ENCODE data around the gene TRIM74.
"Not testable (repeated sequence)": the region's sequence is repeated elsewhere in the genome, so short reads cannot be mapped to it uniquely, and the experiment has no call there.

The TRIM74 gene

DNA sequence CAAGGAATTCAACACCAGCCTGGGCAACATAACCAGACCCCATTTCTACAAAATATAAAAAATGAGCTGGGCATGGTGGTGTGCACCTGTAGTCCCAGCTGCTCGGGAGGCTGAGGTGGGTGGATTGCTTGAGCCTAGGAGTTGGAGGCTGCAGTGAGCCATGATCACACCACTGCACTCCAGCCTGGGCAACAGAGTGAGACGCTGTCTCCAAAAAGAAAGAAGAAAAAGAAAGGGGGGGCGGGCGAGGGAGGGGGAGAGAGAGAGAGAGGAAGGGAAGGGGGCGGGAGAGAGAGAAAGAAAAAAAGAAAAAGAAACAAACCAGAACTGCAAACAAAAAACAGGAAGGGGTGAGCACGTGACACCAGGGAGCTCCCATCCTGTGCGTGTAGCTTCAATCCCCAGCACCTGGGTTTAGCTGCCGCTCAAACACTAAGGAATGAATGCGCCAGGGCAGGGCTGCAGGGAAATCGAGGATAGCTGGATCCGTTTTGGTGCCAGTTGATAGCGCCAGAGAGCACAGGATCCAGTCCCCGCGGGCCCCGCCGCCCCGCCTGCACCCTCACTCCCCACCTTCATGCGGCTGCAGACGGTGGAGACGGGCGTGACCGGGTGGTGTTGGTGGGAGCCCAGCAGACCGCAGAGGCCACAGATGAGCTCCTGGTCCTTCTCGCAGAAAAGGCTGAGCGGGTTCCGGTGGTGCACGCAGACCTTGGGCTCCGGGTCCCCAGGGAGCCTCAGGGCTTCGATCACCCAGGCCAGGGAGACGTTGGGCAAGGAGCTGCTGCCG, 3.9 kb downstream of the TRIM74 start:
- in situ Hi-C loops (cut with HindIII; ENCODE audit: low sequenced_read_pairs); H3K4me3 ChIP-seq (ENCODE audit: low read depth, low read length); DNase-seq (ENCODE audit: low read depth): not testable (repeated sequence)

DNA sequence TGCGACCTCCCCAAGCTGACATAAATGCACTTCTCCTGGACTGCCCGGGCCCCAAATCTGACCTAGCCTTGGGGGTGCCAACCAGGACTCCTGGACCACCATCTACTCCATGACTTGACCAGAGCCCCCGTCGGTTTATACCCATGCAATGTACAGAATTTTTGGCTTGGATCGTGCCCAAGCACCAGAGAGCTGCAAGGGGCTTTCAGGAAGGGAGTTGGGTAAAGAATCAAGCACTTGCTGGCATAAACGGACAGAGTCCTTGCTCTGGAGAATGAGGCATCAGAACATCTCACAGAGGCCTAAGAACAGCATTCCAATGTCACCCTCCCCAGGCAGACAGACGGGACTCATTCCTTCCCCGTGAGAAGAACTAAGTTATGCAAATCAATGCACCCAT, 6.2 kb downstream of the TRIM74 start:
- in situ Hi-C loops (cut with HindIII; ENCODE audit: low sequenced_read_pairs); H3K4me3 ChIP-seq (ENCODE audit: low read depth, low read length); DNase-seq (ENCODE audit: low read depth): not testable (repeated sequence)

DNA sequence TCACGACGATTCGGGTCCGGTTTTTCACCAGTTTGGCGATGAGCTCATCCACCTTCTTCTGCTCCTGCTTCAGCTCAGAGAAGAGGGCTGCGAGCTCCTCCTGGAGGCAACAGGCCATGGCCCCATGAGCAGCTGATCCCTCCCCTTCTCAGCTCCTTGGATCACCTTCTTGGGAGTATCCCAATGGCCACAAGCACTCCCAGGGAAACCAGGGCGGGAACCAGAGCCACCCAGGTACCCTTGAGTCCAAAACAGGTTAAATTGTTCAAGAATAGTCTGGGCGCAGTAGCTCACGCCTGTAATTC, 8.0 kb downstream of the TRIM74 start:
- in situ Hi-C loops (cut with HindIII; ENCODE audit: low sequenced_read_pairs); H3K4me3 ChIP-seq (ENCODE audit: low read depth, low read length); DNase-seq (ENCODE audit: low read depth): not testable (repeated sequence)

DNA sequence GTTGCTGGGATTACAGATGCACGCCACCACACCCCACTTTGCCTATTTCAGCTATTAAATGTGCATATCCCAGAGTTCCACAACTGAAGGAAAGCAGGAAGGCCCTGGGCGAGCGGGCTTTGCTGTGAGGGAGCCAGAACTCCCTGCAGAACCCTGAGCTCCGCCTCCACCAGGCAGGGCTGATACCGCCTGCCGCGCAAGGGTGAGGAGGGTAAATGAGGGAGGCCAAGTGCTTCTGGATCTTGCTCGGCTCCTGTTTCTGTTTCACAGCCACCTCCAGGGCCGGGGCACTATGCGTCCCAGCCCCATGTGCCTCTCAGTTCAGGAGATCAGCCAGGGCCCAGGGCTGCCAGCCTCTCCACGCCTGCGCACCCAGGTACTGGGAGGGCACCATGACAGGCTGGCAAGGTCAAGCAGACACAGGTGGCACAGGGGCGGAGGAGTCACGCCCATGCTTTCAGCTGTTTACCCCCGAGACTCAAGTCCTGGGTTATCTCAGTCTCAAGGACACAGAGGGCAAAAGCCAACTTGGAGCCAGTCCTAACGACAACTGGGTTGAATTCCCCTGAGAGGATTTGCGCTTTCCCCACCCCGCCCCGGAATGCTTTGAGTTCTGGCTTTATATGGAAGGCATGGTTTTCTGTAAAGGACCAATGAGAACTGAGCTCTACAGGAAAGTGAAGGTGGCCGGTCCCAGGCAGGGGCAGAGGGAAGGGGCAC, 8.5 kb downstream of the TRIM74 start:
- DNase-seq (ENCODE audit: low read depth); in situ Hi-C loops (cut with HindIII; ENCODE audit: low sequenced_read_pairs); H3K4me3 ChIP-seq (ENCODE audit: low read depth, low read length): not testable (repeated sequence)

DNA sequence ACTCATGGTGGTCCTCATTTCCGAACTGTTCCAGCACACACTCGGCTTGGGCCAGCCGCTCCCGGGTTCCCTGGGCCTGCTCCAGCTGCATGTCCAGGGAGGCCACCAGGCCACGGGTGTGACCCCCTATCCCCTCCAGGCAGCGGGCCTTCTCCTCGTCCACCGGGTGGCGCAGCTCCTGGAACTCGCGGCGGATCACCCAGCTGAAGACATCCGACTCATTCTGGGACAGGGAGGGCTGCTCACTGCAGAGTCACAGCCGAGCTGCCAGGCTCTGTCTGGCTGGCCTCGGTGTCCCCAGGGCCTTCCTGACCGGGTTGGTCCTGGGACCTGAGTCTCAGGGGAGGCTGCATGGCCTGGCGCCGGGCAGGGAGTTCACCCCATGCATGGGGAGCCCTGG, 9.2 kb downstream of the TRIM74 start:
- DNase-seq (ENCODE audit: low read depth); H3K4me3 ChIP-seq (ENCODE audit: low read depth, low read length); in situ Hi-C loops (cut with HindIII; ENCODE audit: low sequenced_read_pairs): not testable (repeated sequence)

DNA sequence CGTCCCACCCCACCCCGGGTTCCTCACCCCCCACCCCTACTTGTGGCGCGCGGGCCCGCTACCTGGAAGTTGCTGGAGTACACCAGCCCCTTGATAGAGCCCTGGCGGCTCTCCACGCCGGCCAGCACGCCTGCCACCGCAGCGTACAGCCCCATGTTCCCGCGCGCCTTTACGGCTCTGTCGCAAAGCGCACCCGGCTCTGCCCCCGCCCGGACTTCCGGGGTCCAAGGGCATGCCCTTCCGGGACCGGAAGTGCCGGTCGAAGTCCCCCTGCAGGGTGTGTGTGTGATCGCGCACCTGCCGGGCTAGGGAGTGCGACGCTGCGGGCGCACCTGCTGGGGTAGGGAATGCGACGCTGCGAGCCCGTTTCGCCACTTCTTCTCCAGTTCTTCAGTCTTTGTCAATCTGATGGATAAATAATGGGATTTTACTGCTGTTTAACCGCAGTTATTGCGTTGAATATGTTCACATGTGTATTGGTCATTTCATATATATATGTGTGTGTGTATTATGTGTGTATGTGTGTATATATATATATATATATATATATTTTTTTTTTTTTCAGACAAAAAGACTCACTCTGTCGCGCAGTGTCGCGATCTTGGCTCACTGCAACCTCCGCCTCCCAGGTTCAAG, 14.6 kb downstream of the TRIM74 start:
- in situ Hi-C loops (cut with HindIII; ENCODE audit: low sequenced_read_pairs); DNase-seq (ENCODE audit: low read depth): not testable (repeated sequence)
- peak overlapping the region; percentile 24 for H3K4me3 ChIP-seq (ENCODE audit: low read depth, low read length)

DNA sequence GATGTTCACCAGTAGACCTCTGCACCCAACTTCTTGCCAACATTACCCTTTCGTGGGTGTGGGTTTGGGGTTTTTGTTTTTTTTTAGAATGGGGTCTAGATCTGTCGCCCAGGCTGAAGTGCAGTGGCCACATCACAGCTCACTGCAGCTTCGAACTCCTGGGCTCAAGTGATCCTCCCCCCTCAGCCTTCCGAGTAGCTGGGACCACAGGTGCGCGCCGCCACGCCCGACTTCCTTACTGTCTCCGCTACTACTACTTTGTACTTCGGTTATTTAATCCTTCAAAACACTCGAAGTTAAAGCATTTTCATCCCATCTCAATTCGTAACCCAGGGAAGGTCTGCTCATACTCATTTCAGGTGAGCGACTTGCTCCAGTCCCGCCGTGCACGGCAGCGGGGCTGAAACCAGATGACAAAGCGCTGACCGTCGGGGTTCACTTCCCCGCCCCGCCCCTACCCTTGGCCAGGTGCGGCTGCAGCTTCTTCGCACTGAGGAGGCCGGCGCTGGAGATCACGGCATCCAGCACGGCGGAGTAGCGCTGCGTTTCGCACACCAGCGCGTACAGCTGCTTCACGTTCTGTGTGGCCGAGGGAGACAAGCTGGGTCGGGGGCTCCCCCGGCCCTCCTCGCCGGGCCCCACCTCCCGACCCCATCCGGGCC, 15.2 kb downstream of the TRIM74 start:
- DNase-seq (ENCODE audit: low read depth); in situ Hi-C loops (cut with HindIII; ENCODE audit: low sequenced_read_pairs): not testable (repeated sequence)
- peak overlapping the region; percentile 15 for H3K4me3 ChIP-seq (ENCODE audit: low read depth, low read length)

DNA sequence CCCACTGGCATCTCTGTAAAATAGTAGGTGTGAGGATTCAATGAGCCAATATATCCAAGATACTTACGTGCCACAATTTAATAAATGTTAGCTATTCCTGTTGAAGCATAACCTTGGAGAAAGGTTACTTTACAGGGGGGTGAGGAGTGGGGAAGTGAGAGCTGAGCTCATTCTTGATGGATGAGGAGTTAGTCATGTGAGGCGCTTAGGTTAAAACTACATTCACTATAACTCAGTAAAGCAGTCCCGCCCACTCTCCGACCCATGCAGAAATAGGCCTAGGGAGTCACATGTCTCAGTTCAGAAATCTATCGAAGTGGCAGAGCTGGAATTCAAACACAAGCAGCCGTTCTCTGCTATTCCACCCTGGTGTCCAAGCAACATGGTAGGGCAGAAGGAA, 18.8 kb downstream of the TRIM74 start:
- in situ Hi-C loops (cut with HindIII; ENCODE audit: low sequenced_read_pairs); H3K4me3 ChIP-seq (ENCODE audit: low read depth, low read length); DNase-seq (ENCODE audit: low read depth): not testable (repeated sequence)

DNA sequence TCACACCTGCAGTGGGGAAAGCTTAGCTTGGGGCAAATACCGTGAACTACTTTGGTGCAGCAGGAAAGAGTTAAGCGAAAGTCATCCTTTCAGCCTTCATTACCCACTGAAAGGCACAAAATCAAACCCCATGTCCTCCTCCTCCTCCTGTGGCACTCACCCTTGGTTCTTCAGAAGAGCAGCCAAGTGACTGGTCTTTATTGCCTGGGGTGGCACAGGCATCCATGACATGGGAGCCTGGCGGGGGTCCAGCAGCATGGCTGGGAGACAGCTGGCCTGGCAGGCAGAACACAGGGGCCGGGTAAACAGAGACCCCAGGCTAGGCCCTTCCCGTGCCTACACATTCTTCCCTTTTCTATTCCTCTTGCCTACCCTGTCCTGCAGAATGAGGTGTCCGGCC, 19.6 kb downstream of the TRIM74 start:
- H3K4me3 ChIP-seq (ENCODE audit: low read depth, low read length); DNase-seq (ENCODE audit: low read depth); in situ Hi-C loops (cut with HindIII; ENCODE audit: low sequenced_read_pairs): not testable (repeated sequence)

DNA sequence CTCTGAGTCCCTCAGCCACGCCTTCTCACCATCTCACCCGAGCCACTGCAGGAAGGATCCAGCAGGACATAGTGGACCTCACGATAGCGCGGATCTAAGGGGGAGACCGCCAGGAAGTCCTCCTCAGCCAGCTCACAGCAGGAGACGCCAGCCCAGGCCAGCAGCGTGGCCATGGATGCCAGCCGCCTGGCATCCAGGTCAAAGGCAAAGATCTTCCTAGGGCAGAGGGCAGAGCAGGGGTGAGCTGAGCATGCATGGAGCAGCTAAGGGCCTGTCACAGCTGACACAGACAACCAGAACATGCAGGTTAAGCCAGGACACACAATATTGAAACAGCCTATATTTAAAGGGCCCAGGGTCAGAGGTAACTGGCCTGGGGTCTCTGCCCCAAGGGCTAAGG, 20.0 kb downstream of the TRIM74 start:
- in situ Hi-C loops (cut with HindIII; ENCODE audit: low sequenced_read_pairs); H3K4me3 ChIP-seq (ENCODE audit: low read depth, low read length); DNase-seq (ENCODE audit: low read depth): not testable (repeated sequence)

DNA sequence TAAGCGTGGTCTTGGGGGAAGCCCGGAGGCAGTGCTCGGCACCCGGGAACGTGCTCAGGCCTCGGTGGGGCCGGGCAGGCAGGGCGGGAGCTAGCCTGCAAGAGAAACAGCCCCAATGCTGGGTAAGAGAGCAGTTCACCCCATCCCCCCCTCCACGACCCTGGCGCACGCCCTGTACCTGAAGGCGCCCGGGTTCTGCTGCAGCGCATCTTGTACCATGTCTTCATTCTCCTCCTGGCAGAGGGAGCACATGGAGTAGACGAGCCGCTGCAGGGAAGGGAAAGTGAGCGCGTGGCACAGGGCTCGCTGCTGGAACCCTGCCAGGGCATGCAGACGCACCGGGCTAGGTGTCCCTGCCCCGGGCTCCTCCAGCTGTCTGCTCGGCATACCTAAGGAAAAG, 20.6 kb downstream of the TRIM74 start:
- DNase-seq (ENCODE audit: low read depth); H3K4me3 ChIP-seq (ENCODE audit: low read depth, low read length); in situ Hi-C loops (cut with HindIII; ENCODE audit: low sequenced_read_pairs): not testable (repeated sequence)

DNA sequence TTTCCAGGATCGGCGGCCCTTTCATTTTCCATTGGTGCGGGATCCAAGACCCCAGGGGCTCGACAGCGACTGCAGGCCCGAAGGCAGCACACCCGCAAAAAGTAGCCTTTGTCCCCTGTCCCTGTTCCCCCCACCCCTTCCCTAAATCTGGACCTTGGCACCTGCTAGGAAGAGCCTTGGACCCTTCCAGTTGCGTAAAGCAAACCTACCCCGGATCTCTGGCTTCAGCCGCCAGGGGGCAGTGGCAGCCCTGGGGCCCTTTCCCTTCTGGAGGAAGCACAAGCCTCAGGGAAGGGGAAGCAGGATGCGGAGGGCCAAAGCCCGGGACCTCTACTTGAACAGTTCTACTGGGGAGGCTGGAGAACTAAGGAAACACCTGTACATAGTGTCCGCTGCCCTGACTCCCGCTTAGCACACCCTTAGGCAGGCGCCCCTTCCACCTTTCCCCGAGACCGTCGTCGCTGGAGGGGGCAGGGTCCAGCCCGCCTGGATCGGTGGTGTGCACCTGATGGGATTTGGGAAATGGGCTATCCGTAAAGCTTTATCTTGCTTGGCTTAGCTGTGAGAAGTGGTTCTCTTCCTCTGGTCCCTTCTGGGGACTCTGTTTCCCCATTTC, 23.0 kb downstream of the TRIM74 start:
- DNase-seq (ENCODE audit: low read depth); H3K4me3 ChIP-seq (ENCODE audit: low read depth, low read length); in situ Hi-C loops (cut with HindIII; ENCODE audit: low sequenced_read_pairs): not testable (repeated sequence)

DNA sequence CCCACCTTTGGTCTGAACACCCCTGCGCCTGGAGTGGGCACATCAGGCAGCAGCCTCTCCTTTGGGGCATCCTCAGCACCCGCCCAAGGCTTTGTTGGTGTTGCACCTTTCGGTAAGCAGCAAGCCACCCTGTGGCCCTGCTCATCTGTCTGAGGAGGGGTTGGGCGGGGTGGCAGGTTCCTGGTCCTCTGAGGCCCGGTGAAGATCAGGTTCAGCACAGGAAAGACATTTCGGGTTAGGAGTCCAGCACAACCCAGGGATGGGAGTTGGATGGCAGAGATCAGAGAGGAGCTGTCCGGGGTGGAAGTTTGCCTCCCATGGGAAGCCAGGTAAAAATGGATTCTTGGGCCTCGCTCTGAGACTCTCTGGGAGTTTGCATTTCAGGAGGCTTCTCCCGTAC, 23.7 kb downstream of the TRIM74 start:
- H3K4me3 ChIP-seq (ENCODE audit: low read depth, low read length); DNase-seq (ENCODE audit: low read depth); in situ Hi-C loops (cut with HindIII; ENCODE audit: low sequenced_read_pairs): not testable (repeated sequence)

DNA sequence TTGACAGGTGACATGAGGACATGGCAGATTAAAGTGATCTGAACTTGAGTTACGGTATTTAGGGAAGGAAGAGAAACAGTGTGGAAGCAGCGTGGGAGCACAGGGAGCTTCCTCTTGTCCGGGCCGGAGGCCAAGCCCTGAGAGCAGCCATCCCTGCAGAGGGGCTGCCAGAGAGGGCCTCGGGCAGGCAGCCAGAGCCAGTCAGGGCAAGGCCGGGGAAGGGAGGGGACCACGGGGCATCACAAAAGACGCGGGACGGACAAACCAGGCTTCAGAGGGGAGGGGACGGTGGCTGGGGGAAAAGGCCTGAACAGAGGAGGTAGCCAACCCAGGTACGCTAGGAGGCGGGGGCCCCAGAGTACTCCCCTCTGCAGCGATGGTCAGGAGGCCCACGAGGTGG, 24.3 kb downstream of the TRIM74 start:
- DNase-seq (ENCODE audit: low read depth); H3K4me3 ChIP-seq (ENCODE audit: low read depth, low read length); in situ Hi-C loops (cut with HindIII; ENCODE audit: low sequenced_read_pairs): not testable (repeated sequence)

DNA sequence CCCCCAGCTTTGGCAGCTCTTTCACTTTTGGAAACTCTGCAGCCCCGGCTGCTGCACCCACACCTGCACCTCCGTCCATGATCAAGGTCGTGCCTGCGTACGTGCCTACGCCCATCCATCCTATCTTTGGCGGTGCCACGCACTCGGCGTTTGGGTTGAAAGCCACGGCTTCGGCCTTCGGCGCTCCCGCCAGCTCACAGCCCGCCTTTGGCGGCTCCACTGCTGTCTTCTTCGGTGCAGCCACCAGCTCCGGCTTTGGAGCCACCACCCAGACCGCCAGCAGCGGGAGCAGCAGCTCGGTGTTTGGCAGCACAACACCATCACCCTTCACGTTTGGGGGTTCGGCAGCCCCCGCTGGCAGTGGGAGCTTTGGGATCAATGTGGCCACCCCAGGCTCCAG, 26.3 kb downstream of the TRIM74 start:
- in situ Hi-C loops (cut with HindIII; ENCODE audit: low sequenced_read_pairs); H3K4me3 ChIP-seq (ENCODE audit: low read depth, low read length); DNase-seq (ENCODE audit: low read depth): not testable (repeated sequence)

DNA sequence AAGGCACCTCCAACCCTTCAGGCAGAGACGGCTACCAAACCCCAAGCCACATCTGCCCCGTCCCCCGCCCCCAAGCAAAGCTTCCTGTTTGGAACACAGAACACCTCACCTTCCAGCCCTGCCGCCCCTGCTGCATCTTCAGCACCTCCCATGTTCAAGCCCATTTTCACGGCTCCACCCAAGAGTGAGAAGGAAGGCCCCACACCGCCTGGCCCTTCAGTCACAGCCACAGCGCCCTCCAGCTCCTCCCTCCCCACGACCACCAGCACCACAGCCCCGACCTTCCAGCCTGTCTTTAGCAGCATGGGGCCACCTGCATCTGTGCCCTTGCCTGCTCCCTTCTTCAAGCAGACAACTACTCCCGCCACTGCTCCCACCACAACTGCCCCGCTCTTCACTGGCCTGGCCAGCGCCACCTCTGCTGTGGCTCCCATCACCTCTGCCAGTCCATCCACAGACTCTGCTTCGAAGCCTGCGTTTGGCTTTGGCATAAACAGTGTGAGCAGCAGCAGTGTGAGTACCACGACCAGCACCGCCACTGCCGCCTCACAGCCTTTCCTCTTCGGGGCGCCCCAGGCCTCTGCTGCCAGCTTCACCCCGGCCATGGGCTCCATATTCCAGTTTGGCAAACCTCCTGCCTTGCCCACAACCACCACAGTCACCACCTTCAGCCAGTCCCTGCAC, 27.1 kb downstream of the TRIM74 start:
- DNase-seq (ENCODE audit: low read depth), result not testable (repeated sequence)

DNA sequence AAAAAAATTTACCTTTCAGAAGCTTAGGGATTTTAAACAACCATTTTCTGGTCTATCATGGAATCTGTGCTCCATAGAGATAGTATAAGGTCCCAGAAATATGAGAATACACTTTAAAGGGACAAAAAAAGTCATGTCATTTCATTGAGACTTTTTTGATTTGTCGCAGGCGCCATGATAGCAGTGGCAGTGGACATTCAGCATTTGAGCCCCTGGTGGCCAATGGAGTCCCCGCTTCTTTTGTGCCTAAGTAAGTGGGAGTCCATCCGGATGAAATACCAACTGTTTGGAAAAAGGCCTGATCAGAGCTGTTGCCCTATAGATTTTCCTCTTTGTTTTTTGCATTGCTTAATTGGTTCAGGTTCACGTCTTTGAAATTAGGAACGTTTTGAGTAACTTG, 41.0 kb downstream of the TRIM74 start:
- in situ Hi-C loops (cut with HindIII; ENCODE audit: low sequenced_read_pairs); H3K4me3 ChIP-seq (ENCODE audit: low read depth, low read length); DNase-seq (ENCODE audit: low read depth): not testable (repeated sequence)

More for the DNA sequence above, 27.1 kb downstream of the TRIM74 start:
- in situ Hi-C loops (cut with HindIII; ENCODE audit: low sequenced_read_pairs); H3K4me3 ChIP-seq (ENCODE audit: low read depth, low read length): not testable (repeated sequence)
